Nephron progenitor cell (in vitro differentiated cells): ENCODE measurements around the gene TXNIP.
"Not testable (repeated sequence)": the region's sequence is repeated elsewhere in the genome, so short reads cannot be mapped to it uniquely, and the experiment has no call there.

Experiments
- DNase-seq: peaks from one replicate; pipeline ENCODE4 v3.0.0; 2021
- H3K27ac Mint-ChIP-seq: 2 replicates; pipeline ENCODE4 v1.8.0; 2021; ENCODE audit warnings: mild to moderate bottlenecking, moderate library complexity, mixed read lengths
- H3K27me3 Mint-ChIP-seq: 2 replicates; pipeline ENCODE4 v1.8.0; 2021; ENCODE audit warnings: mild to moderate bottlenecking, low read depth, mixed read lengths; ENCODE audit not compliant: poor library complexity
- H3K36me3 Mint-ChIP-seq: 2 replicates; pipeline ENCODE4 v1.8.0; 2021; ENCODE audit warnings: low read depth, mixed read lengths
- H3K4me1 Mint-ChIP-seq: 2 replicates; pipeline ENCODE4 v1.8.0; 2021; ENCODE audit warnings: mixed read lengths
- H3K4me3 Mint-ChIP-seq: 2 replicates; pipeline ENCODE4 v1.8.0; 2021; ENCODE audit warnings: mild to moderate bottlenecking, moderate library complexity, mixed read lengths
- H3K9me3 Mint-ChIP-seq: 2 replicates; pipeline ENCODE4 v1.8.0; 2021; ENCODE audit warnings: mild to moderate bottlenecking, moderate library complexity, mixed read lengths
- CTCF ChIP-seq: fragments of 200-600 bp; sonication (generic); IDR thresholded peaks from 2 replicates; pipeline ENCODE4 v1.5.0; 2021; ENCODE audit warnings: antibody characterized with exemption

The TXNIP gene

DNA sequence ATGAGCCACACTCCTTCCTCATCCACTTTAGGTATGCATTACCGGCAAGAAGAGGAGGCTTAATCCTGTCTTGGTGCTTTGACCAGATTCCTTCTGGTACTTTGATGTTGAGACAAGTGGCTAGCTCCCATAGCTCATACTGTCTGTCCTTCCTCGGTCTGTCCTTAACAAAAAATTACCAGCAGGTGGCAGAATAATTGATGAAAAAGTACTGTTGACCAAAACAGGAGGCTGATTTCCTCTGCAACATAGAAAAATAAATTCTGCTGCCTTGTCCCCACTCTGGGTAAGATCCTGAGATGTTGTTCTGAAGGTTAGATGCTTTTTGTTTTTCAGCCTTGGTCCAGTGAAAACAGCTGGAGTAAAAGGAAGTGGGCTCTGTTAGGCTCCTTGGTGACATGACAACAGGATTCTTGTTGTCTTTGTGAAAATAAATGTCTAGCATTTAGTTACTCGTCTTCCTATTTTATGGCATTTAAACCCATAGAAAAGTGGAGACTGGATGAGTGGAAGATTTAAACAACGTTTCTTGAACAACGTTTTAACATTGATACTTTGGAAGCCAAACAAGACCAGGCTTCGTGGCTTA lies 36.3 kb upstream of the TXNIP start:
- H3K4me1 Mint-ChIP-seq: peaks cover 9% of the 10 kb centered on the region
- H3K4me3 Mint-ChIP-seq: no peak overlapping the region
- H3K27ac Mint-ChIP-seq: no peak overlapping the region
- no peaks in the 10 kb centered on the region for H3K36me3 Mint-ChIP-seq
- no peak for DNase-seq
- H3K27me3 Mint-ChIP-seq: peaks cover 10% of the 10 kb centered on the region
- H3K9me3 Mint-ChIP-seq: peaks cover 12% of the 10 kb centered on the region
- peak; percentile 39 for TF ChIP-seq CTCF

- H3K4me3 Mint-ChIP-seq: no peak overlapping the region
- H3K27ac Mint-ChIP-seq: no peak overlapping the region
- no peak for DNase-seq
- peaks cover 9% of the 10 kb centered on the region for H3K4me1 Mint-ChIP-seq
- peaks cover 6% of the 10 kb centered on the region for H3K27me3 Mint-ChIP-seq
- no peak for TF ChIP-seq CTCF
- peaks cover 8% of the 10 kb centered on the region for H3K9me3 Mint-ChIP-seq
- no peaks in the 10 kb centered on the region for H3K36me3 Mint-ChIP-seq
Measured at GRCh38 chr1:146031476-146031875, 35.1 kb upstream of the TXNIP start.

GRCh38 chr1:146029117-146029516 lies 32.7 kb upstream of the TXNIP start:
- no peak overlapping the region for H3K27ac Mint-ChIP-seq
- no peak overlapping the region for H3K4me3 Mint-ChIP-seq
- H3K9me3 Mint-ChIP-seq: peaks cover 8% of the 10 kb centered on the region
- DNase-seq: no peak
- peaks cover 7% of the 10 kb centered on the region for H3K27me3 Mint-ChIP-seq
- peaks cover 4% of the 10 kb centered on the region for H3K4me1 Mint-ChIP-seq
- H3K36me3 Mint-ChIP-seq: no peaks in the 10 kb centered on the region
- TF ChIP-seq CTCF: no peak

DNA sequence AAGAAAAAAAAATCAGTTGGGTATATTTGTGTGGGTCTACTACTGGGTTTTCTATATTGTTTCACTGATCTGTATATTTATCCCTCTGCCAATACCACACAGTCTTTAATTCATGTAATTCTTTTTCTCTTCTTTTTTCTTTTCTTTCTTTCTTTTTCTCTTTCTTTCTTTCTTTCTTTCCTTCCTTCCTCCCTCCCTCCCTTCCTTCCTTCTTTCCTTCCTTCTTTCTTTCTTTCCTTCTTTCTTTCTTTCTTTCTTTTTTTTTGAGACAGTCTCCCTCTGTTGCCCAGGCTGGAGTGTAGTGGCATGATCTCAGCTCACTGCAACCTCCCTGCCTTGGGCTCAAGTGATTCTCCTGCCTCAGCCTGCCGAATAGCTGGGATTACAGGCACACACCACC lies 30.3 kb upstream of the TXNIP start:
- not testable (repeated sequence) for H3K4me3 Mint-ChIP-seq, H3K36me3 Mint-ChIP-seq, H3K27ac Mint-ChIP-seq, H3K9me3 Mint-ChIP-seq, DNase-seq, H3K4me1 Mint-ChIP-seq
- peaks cover 30% of the 10 kb centered on the region for H3K27me3 Mint-ChIP-seq

DNA sequence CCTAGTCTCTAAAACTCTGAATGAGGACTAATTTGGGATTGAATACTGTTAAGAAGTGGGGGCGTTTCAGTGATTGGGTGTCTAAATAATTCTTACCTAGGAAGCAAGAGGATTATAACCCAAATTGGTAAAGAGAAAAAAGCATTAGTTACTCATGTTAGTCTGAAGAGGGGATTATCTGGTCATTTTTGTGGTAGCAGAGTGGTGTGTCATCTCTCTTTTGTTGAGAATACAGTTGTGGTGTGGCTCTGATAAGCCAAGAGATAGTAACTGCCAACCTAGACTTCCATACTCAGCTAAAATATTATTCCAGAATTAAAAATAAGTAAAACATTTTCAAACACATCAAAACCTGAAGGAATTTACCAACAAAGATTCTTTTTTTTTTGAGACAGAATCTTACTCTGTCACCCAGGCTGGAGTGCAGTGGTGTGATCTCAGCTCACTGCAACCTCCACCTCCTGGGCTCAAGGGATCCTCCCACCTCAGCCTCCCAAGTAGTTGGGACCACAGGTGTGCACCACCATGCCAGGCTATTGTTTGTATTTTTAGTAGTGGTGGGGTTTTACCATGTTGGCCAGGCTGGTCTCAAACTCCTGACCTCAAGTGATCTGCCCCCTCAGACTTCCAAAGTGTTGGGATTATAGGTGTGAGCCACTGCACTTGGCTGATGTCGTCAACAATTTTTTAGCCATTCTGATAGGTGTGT lies 29.6 kb upstream of the TXNIP start:
- not testable (repeated sequence) for H3K9me3 Mint-ChIP-seq

DNA sequence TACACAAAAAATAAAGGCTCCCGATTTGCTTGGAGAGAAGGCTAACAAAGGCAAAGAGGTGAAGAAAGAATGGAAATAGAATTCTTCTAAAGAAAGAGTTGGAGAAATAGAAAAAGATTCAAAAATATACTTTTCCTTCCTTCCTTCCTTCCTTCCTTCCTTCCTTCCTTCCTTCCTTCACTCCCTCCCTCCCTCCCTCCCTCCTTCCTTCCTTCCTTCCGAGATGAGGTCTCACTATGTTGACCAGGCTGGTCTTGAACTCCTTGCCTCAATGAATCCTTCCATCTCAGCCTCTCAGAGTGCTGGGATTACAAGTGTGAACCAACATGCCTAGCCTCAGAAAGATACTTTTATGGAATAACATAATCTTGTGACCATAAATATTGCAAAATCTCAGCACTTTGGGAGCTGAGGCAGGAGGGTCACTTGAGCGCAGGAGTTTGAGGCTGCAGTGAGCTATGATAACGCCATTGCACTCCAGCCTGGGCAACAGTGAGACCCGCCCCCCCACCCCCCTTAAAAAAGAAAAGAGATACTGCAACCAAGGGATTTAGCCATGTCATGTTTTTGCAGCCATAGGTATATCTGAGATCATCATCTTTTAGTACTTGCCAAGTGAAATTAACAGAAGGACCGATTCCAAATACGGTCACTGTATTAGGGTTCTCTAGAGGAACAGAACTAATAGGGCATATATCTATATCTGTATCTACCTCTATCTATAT lies 26.2 kb upstream of the TXNIP start:
- H3K27me3 Mint-ChIP-seq: peaks cover 67% of the 10 kb centered on the region
- H3K4me3 Mint-ChIP-seq: no peak overlapping the region
- DNase-seq: no peak
- H3K9me3 Mint-ChIP-seq: peaks cover 4% of the 10 kb centered on the region
- H3K4me1 Mint-ChIP-seq: peaks cover 19% of the 10 kb centered on the region
- TF ChIP-seq CTCF: no peak
- H3K36me3 Mint-ChIP-seq: no peaks in the 10 kb centered on the region
- H3K27ac Mint-ChIP-seq: no peak overlapping the region

More for the DNA sequence above, 29.6 kb upstream of the TXNIP start:
- H3K4me1 Mint-ChIP-seq, H3K4me3 Mint-ChIP-seq, H3K36me3 Mint-ChIP-seq, DNase-seq: not testable (repeated sequence)
- H3K27ac Mint-ChIP-seq: peak overlapping the region; percentile 15
- H3K27me3 Mint-ChIP-seq: peaks cover 34% of the 10 kb centered on the region
